Stimulated activated CD8-positive, alpha-beta memory T cell treated with anti-CD3 and anti-CD28 coated beads, Interleukin-4, amount 100 ng/mL, for 4 hours (primary cell): ENCODE data around the gene ATP5MC2.

Source experiments
- DNase-seq, 2 donors: peaks; one replicate each; pipeline ENCODE4 v3.0.0-alpha.2; 2020; ENCODE audit warnings: low read depth in 2 of 2, low spot score in 1 of 2

ATP5MC2 gene

GRCh38 chr12:53616950-53617349, 58.9 kb downstream of the ATP5MC2 start:
- DNase-seq: no peak
